Stimulated activated CD4-positive, alpha-beta T cell treated with anti-CD3 and anti-CD28 coated beads, Interleukin-4, amount 100 ng/mL, for 24 hours (primary cell): ENCODE data around the gene ZNF668.

ENCODE experiments used
- DNase-seq: peaks from one replicate; pipeline ENCODE4 v3.0.0-alpha.2; 2020

ZNF668 gene

DNA sequence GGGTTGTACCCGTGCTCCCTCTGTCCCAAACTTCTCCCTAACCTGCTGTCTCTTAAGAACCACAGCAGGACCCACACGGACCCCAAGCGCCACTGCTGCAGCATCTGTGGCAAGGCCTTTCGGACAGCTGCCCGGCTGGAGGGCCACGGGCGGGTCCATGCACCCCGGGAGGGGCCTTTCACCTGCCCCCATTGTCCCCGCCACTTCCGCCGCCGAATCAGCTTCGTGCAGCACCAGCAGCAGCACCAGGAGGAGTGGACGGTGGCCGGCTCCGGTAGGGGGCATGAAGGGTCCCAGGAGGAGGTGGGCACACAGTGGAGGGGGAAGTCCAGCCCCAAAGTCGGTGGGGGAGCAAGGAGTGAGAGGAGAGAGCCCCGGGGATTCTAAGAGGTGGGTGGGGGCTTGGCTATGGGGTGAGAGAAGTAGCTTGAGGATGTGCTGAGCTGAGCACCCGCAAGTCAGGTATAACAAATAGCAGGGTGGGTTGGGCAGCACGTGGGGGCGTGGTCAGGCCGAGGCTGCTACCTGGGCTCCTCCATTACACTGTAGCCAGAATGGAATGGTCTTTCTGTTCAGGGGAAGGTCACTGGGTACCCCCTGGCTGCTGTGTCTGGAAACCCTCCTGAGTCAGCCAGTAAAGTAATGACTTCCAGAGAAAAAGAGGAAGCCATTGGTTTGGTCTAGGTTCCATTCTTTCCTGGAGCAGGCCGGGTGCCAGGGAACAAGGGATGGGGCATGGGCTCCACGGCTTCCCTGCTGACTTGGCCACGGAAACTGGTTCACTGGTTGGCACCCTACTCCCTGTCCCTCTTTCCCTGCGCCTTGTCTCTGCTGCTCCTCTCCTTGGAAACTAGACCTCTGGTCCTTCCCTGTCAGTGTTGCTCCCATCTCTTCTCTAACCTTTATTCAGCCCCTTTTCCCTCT lies 7.7 kb upstream of the ZNF668 start:
- DNase-seq, result no peak

DNA sequence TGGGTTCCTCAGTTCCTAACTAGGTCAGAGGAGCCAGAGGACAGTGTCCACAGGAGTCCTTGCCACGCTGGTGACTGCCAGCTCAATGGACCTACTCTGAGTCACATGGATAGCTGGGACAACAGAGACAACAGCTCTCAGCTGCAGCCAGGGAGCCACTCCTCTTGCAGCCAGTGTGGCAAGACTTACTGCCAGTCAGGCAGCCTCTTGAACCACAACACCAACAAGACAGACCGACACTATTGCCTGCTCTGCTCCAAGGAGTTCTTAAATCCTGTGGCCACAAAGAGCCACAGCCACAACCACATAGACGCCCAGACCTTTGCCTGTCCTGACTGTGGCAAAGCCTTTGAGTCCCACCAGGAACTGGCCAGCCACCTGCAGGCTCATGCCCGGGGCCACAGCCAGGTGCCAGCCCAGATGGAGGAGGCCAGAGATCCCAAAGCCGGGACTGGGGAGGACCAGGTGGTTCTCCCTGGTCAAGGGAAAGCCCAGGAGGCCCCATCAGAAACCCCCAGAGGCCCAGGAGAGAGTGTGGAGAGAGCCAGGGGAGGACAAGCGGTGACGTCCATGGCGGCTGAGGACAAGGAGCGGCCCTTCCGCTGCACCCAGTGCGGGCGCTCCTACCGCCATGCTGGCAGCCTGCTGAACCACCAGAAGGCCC lies 6.8 kb upstream of the ZNF668 start:
- no peak for DNase-seq

DNA sequence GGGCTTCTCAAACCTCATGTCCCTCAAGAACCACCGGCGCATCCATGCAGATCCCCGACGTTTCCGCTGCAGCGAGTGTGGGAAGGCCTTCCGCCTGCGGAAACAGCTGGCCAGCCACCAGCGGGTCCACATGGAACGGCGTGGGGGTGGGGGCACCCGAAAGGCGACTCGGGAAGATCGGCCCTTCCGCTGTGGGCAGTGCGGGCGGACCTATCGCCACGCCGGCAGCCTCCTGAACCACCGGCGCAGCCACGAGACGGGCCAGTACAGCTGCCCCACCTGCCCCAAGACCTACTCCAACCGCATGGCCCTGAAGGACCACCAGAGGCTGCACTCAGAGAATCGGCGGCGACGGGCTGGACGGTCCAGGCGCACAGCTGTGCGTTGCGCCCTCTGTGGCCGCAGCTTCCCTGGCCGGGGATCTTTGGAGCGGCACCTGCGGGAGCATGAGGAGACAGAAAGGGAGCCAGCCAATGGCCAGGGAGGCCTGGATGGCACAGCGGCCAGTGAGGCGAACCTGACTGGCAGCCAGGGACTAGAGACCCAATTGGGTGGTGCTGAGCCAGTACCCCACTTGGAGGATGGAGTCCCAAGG lies 6.1 kb upstream of the ZNF668 start:
- no peak for DNase-seq

DNA sequence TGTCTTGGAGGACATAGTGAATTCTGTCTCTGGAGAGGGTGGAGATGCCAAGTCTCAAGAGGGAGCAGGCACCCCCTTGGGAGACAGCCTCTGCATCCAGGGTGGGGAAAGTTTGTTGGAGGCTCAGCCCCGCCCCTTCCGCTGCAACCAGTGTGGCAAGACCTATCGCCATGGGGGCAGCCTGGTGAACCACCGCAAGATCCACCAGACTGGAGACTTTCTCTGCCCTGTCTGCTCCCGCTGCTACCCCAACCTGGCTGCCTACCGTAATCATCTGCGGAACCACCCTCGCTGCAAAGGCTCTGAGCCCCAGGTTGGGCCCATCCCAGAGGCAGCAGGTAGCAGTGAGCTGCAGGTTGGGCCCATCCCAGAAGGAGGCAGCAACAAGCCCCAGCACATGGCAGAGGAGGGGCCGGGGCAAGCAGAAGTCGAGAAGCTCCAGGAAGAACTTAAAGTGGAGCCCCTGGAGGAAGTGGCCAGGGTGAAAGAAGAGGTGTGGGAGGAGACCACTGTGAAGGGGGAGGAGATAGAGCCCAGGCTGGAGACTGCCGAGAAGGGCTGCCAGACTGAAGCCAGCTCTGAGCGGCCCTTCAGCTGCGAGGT lies 5.4 kb upstream of the ZNF668 start:
- no peak for DNase-seq

DNA sequence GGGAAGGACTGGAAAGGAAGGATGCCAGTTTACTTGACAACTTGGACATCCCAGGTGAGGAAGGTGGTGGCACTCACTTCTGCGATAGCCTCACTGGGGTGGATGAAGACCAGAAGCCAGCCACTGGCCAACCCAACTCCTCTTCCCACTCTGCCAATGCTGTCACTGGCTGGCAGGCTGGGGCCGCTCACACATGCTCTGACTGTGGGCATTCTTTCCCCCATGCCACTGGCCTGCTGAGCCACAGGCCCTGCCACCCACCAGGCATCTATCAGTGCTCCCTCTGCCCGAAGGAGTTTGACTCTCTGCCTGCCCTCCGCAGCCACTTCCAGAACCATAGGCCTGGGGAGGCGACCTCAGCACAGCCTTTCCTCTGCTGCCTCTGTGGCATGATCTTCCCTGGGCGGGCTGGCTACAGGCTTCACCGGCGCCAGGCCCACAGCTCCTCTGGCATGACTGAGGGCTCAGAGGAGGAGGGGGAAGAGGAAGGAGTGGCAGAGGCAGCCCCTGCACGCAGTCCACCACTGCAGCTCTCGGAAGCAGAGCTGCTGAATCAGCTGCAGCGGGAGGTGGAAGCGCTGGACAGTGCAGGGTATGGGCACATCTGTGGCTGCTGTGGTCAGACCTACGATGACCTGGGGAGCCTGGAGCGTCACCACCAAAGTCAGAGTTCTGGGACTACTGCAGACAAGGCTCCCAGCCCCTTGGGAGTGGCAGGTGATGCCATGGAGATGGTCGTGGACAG lies 4.7 kb upstream of the ZNF668 start:
- no peak for DNase-seq

DNA sequence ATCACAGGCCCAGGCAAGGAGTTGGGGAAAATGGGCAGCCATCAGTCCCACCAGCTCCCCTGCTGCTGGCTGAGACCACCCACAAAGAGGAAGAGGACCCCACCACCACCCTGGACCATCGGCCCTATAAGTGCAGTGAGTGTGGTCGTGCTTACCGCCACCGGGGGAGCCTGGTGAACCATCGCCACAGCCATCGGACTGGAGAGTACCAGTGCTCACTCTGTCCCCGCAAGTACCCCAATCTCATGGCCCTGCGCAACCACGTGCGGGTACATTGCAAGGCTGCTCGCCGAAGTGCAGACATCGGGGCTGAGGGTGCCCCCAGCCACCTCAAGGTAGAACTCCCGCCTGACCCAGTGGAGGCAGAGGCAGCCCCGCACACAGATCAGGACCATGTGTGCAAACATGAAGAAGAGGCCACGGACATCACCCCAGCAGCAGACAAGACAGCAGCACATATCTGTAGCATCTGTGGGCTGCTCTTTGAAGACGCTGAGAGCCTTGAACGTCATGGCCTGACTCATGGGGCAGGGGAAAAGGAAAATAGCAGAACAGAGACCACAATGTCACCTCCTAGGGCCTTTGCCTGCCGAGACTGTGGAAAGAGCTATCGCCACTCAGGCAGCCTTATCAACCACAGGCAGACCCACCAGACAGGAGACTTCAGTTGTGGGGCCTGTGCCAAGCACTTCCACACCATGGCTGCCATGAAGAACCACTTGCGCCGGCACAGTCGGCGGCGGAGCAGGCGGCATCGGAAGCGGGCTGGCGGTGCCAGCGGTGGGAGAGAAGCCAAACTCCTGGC lies 3.8 kb upstream of the ZNF668 start:
- no peak for DNase-seq

DNA sequence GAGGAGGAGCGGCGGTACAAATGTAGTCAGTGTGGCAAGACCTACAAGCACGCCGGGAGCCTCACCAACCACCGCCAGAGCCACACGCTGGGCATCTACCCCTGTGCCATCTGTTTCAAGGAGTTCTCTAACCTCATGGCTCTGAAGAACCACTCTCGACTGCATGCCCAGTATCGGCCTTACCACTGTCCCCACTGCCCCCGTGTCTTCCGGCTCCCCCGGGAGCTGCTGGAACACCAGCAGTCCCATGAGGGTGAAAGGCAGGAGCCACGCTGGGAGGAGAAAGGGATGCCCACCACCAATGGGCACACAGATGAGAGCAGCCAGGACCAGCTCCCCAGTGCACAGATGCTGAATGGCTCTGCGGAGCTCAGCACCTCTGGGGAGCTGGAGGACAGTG lies 3.0 kb upstream of the ZNF668 start:
- DNase-seq, result no peak

DNA sequence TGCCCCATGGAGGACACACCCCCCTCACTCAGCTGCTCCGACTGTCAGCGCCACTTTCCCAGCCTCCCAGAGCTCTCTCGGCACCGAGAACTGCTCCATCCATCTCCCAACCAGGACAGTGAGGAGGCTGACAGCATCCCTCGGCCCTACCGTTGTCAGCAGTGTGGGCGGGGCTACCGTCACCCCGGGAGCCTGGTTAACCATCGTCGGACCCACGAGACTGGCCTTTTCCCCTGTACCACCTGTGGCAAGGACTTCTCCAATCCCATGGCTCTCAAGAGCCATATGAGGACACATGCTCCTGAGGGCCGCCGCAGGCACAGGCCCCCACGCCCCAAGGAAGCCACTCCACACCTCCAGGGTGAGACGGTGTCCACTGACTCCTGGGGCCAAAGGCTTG lies 2.3 kb upstream of the ZNF668 start:
- no peak for DNase-seq

DNA sequence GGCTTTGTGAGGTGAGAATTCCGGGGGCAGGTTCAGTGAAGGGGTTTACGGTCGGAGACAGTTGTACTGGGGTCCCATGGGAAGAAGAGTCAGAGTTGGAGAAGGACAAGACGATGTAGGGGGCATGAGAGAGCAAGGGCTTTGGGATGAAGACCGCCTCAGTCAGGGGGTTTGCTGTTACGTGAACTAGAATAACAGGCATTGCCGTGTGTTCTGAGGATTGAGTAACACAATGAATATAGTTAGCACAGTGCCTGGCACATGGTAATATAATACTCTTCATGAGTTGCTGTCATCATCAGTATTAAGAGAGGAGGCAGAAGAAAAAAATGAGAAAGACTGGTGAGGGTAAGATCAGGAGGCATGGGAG lies 759 bp upstream of the ZNF668 start:
- no peak for DNase-seq

DNA sequence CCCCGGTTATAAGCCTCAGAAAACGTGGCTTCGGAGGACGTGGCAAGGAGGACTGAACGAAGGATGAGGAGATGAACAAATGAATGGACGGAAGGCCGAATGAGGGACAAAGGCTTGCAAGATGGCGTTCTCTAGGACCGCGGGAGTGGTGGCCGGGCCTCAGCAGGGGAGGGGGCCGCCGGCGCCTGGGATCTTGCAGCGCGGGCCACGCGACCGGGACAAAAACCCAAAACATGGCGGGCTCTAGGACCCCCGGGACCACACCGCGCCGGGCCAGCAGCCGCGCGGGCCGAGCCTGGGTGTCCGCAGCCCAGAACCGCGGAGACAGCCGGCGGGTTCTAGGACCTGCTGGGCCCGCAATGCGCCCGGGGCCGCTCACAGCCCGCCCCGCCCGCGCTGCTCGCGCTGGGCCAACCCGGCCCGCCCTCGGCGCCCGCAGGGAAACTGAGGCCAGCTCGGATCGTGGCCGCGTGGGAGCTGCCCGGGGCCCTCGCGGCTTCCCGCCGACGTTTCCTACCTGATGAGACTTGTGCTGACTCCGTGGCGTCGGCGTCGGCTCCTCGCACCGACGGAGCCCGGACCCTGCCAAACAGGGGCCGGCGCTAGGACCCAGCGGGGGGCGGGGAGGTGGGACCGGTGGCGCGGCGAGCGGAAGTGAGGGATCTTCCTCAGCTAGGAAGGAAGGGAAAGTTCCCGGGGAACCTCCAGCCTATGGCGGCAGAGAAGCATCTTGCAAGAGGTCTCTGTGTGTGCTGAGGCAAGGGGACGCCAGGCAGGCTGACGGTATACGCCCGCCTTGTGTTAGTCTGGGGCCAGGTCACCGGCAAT lies 684 bp downstream of the ZNF668 start:
- peak; percentile 90 for DNase-seq

DNA sequence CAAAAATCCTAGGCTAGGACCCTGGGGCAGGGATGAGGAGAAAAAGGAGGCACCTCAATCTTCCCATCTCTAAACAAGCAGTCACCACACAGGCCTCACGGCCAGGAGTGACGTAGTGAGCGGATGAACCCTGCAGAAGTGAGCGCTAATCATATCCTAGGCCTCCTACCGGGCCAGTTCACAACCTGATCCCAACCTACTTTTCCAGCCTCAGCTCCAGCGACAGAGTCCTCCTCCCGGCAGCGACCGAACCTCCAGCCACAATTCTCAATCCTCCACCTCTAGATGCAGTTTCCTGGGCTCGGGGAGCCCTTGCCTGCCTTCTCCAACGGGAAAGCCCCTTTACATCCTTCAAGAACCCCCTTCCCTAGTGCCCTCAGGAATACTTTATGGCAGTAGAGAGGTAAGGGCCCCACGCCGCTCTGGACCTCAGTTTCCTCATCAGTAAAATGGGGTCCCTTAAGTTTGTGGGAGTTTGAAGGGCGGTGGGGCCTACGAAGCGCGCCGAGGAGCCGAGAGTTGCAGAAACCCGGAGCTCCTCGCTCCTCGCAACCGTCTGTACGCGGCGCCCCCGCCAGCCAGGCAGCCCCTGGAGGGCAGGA lies 1.4 kb downstream of the ZNF668 start:
- peak; percentile 26 for DNase-seq

DNA sequence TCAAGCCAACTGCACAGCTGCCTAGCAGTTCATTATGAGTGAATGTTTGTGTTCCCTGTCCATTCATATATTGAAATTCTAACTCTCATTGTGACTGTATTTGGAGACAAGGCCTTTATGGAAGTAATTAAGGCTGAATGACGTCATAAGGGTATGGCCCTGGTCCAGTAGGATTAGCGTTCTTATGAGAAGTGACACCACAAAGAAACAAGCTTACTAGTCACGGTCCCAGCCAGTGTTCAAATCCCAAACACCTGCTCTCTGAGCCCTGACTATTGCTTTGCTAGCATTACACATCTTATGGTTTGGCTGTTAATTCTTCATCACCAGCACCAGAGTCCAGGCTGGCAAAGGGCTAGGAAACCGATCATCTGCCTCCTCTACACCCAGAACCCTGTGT lies 2.2 kb downstream of the ZNF668 start:
- DNase-seq, result no peak

DNA sequence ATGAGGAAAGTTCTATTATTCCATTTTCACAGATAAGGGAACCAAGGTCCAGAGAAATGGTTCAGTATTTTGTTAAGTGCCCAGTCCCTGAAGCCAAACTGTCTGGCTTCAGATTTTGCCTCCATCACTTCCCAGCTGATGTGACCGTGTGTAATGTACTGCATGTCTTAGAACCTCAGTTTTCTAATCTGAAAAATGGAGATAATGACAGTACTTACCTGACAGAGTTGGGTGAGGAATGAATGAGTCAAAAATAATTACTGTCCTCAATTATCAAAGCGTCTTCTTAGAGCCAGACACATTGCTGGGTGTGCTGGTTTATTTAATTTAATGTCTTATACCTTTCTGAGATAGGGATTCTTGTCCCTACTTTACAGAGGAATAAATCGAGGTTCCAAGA lies 6.7 kb downstream of the ZNF668 start:
- no peak for DNase-seq

DNA sequence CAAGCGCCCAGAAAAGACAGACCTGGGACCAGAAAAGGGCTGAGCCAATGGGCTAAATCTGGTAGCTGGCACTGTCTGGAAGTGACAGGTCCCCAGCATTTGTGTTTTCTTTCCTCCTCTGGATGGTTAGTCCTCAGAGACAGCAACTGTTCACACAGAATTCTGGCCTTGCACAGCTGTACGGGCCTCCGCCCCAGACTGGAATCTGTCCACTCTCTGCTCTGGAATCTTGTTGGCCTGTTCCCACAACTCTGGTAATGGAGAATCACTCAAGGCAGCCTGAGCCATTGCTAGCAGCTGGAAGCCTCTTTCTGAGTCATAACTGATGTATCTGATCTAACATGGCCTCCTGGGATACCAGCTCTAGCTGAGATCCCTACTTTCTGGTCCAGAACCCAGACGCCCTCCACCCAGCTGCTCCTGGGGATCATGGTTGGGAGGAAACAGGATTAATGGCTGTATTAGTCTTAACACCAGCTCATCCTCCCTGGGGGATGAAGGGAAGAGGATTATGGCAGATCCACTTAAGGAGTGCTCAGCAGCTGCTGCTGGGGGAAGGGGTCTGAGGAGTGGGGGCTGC lies 9.1 kb downstream of the ZNF668 start:
- DNase-seq, result no peak

DNA sequence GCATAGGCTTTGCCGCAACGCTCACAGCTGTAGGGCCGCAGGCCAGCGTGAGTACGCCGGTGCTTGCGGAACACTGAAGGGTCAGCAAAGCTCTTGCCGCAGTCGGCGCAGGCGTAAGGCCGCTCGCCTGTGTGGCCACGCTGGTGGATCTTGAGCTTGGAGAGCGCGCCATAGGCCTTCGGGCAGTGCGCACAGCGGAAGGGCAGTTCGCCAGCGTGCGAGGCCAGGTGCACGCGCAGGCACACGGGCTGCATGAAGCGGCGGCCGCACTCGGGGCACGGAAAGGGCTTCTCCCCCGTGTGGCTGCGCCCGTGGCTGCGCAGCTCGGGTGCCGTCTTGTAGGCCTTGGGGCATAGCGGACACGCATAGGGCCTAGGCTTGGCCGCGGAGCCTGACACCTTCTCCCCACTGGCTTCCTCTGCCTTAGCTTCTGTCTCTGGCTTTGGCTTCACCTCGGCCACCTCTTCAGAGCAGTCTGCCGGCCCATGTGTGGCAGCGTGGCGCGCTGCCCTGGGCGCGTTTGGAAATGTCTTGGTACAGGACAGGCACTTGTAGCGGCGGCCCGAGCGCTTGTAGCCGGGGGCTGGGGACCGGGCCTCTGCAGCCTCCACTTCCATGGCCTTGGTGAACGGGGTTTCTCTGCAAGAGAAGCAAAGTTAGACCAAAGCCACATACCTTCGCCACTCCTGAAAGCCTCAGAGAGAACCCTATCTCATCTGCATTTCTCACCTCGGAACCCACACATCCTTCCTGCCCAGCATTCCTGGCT lies 10.0 kb downstream of the ZNF668 start:
- DNase-seq, result no peak

DNA sequence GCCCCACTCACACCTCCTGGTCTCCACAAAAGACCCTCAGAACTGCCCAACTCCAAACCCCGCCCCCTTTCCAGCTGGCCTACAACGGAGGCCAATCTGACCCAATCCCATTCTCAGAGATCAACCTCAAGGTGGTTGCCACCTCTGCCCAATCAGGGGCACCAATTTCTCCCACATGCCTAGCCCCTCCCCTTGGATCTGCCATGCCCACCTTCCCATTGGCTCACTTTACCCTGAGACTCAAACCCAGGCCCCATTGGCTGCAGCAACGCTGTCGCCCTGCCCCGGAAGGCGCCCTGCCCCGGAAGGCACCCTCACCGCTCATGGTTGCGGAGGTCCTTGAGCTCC lies 10.6 kb downstream of the ZNF668 start:
- DNase-seq, result no peak

DNA sequence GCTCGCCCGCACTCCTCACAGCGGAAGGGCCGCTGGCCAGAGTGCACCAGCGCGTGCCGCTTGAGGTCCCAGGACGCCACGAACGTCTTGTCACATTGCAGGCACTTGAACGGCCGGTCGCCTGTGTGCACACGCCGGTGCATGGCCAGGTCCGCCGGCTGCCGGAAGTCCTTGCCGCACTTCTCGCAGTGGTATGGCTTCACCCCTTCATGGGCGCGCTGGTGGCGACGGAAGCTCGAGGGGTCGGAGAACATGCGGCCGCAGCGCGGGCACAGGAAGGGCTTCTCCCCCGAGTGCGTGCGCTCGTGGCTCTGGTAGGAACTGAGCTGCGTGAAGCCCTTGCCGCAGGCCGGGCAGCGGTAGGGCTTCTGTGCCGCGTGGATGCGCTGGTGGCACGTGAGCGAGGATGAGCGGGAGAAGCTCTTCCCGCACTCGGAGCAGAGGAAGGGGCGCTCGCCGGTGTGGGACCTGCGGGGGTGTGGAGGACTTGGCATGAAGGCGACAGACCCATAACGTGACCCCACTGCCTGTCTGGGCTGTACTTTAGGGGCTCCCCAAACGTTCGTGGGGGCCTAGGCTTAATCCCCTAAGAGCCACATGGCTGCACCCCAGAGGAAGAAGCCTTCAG lies 12.1 kb downstream of the ZNF668 start:
- no peak for DNase-seq

DNA sequence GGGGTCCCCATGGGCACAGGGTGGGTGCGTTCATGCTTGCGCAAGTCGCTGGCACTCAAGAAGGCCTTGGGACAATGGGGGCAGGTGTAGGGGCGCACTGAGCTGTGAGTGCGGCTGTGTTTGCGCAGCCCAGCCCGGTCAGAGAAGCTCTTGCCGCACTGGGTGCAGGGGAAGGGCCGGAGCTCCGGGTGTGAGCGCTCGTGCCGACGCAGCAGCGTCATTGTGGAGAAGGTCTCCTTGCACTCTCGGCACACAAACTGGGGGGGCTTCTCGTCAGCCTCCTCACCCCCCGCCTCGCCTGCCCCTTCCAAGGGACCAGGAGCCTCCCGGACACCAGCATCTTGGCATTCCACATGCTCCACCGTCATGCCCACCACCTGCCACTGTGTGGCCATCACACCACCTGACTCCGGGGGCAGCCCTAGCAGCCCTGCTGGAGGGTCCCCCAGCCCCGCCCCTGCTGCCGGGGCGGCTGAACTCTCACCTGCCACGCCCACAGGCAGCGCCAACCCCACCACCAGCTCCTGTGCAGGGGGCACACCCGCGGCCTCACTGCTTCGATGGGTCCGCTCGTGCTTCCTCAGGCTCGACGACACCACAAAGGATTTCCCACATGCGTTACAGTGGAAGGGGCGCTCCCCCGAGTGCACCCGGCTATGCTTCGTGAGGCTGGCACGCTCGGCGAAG lies 12.8 kb downstream of the ZNF668 start:
- DNase-seq, result no peak

DNA sequence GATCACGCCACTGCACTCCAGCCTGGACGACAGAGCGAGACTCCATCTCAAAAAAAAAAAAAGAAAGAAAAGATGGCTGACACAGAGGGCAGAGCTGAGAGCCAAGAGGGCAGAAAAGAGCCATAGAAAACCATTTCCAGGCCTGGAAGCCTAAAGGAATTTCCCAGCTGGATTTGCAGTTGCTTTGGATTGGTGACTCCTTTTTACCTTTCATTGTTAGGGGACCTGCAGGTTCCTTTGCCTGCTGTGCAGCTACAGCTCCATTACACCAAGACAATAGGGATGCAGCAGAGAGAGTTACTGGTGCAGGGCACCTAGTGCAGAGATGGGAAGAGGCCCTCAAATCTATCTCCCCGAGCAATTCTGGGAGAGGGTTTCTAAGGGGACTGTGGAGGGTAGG lies 18.4 kb downstream of the ZNF668 start:
- no peak for DNase-seq
